Bronchial epithelial cell (primary cell): ENCODE data around the gene PSORS1C1. TPM values are rescaled to one million over a fixed set of nuclear protein-coding genes. Genes with fewer than 3 reads are reported as not detected.

Experiments
- DNase-seq: peaks from one replicate; pipeline ENCODE4 v3.0.0-alpha.2; 2010; ENCODE audit warnings: low read depth
- FAIRE-seq: peaks from 2 replicates; lab custom pipeline; 2011; peaks lifted over from hg19 to GRCh38; lab: Jason Lieb, UNC
- H3K27me3 ChIP-seq: 2 replicates; pipeline ENCODE4 v1.5.1; 2011; ENCODE audit warnings: low read length; ENCODE audit not compliant: control insufficient read depth, insufficient read depth
- H3K36me3 ChIP-seq: 2 replicates; pipeline ENCODE4 v1.5.1; 2011; ENCODE audit warnings: low read length; ENCODE audit not compliant: control insufficient read depth, insufficient read depth
- H3K4me3 ChIP-seq: 2 replicates; pipeline ENCODE4 v1.5.1; 2011; ENCODE audit warnings: mild to moderate bottlenecking, low read depth, low read length, control low read depth
- total RNA-seq: library from RNA; depleted of rRNA; stranded (reverse); fragments of >200 nt; gene quantifications from 2 replicates; pipeline ENCODE4 v1.2.1, GENCODE V29; 2014
- TF ChIP-seq, protein P1 (sequence below): IDR thresholded peaks from 2 replicates; pipeline ENCODE4 v1.5.1; 2011; ENCODE audit warnings: mild to moderate bottlenecking, moderate library complexity, low read length, control low read depth, inconsistent platforms; ENCODE audit not compliant: insufficient read depth, severe bottlenecking

Gene PSORS1C1
- total RNA-seq, 1 donor from 2014 or later, result 6.3 TPM

DNA sequence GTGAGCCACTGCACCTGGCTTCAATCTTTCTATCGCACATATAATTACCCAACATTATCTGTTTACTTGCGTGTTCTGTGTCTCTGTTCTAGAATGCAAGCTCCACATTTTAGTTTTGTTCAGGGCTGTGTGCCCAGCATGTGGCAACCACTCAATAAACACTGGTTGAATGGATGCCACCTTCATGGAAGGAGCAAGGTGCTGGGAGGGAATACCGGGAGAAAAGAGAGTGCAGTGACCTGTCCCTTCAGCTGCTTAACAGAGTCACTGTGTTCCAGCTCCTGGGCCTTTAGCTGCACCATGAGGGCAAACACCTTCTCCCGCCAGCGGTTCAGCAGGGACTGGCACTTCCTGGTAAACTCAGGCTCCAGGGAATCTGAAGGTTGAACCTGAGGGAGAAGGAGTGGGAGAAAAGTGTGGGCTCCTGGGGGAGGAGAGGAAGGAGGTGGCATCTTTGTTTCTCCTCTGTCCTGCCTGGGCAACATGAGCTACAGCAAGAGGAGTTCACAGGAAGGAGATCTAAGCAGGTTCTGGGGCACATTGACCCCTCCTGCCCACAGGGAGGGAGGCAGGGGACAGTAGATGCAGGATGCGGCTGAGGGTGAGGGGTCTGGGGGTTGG, 35.3 kb downstream of the PSORS1C1 start:
- H3K36me3 ChIP-seq, result peaks cover 6% of the 10 kb centered on the region
- TF ChIP-seq, protein P1, sequence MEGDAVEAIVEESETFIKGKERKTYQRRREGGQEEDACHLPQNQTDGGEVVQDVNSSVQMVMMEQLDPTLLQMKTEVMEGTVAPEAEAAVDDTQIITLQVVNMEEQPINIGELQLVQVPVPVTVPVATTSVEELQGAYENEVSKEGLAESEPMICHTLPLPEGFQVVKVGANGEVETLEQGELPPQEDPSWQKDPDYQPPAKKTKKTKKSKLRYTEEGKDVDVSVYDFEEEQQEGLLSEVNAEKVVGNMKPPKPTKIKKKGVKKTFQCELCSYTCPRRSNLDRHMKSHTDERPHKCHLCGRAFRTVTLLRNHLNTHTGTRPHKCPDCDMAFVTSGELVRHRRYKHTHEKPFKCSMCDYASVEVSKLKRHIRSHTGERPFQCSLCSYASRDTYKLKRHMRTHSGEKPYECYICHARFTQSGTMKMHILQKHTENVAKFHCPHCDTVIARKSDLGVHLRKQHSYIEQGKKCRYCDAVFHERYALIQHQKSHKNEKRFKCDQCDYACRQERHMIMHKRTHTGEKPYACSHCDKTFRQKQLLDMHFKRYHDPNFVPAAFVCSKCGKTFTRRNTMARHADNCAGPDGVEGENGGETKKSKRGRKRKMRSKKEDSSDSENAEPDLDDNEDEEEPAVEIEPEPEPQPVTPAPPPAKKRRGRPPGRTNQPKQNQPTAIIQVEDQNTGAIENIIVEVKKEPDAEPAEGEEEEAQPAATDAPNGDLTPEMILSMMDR, result no peak
- FAIRE-seq (no peak), DNase-seq (no peak)
- H3K4me3 ChIP-seq, result no peak overlapping the region
- H3K27me3 ChIP-seq, result no peaks in the 10 kb centered on the region

DNA sequence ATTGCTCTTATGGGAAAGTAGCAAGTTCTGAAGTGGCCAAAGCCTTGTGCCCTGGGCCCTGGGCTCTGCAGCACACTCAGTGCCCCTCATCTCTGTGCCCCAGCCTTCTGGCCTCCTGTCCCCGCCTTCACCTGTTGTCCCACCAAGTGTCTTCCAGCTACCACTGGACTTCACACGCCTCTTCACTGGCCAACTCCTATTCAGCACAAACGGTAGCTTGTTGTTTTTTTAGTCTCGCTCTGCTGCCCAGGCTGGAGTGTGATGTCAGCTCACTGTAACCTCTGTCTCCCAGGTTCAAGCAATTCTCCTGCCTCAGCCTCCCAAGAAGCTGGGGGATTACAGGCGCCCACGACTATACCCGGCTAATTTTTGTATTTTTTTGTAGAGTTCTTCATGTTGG, 38.2 kb downstream of the PSORS1C1 start:
- DNase-seq, result no peak
- H3K27me3 ChIP-seq, result no peaks in the 10 kb centered on the region
- TF ChIP-seq, protein P1, result no peak
- H3K36me3 ChIP-seq, result peaks cover 6% of the 10 kb centered on the region
- FAIRE-seq, result no peak
- H3K4me3 ChIP-seq, result no peak overlapping the region

DNA sequence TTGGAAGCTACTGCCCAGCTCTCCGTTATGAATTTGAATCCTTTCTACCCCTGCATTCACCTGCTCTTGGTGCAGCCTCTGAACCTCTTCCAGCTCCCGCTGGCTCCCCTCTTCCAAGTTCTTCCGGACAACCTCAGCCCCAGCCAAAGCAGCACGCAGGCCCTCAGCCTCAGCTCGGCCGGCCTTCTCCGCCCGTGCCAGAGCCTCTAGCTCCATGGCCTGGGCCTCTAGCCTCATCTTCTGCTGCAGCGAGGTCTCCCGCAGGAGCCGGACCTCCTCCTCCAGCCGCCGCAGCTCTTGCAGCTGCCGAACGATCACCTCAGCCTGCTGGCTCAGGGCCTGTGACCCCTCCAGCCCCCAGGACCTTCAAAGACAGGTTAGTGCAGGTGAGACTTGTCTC, 39.8 kb downstream of the PSORS1C1 start:
- TF ChIP-seq, protein P1, result no peak
- Histone ChIP-seq H3K36me3 (peaks cover 6% of the 10 kb centered on the region), H3K4me3 (no peak overlapping the region), H3K27me3 (no peaks in the 10 kb centered on the region)
- FAIRE-seq, result no peak
- no peak for DNase-seq

GRCh38 chr6:31156641-31157040, 42.0 kb downstream of the PSORS1C1 start:
- DNase-seq (no peak), FAIRE-seq (no peak)
- peaks cover 2% of the 10 kb centered on the region for H3K36me3 ChIP-seq
- TF ChIP-seq, protein P1, result no peak
- H3K27me3 ChIP-seq, result no peaks in the 10 kb centered on the region
- H3K4me3 ChIP-seq, result no peak overlapping the region

DNA sequence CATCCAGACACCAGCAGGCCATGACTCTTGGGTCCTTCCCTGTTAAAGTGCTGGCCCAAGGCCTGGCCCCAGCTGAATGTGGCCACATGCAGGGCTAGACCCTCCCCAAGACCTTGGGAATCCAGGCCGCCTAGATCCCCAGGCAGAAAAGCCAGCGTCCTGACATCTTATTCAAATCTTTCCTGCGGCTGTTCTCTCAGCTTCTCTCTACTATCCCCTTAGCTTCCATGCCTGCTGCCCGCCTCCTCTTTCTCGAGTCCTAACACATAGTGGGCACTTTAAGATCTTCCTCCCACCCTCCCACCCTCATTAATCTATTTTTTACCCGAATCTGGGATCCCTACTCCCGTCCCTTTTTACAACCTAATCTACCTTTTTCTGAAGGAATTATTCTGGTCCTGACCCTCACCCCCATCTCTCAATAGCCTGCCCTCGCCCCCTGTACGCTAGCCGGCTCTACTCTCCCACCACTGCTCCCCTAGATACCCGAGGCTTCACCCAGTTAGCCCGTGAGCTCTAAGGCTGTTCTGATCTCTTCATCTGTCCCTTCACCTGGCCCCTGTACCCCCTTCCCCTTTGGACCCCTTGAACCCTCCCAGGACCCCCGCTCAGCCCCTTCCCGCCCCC, 43.0 kb downstream of the PSORS1C1 start, which contains the start of gene CCHCR1:
Gene CCHCR1, minus strand, starts transcription at position 290 of the 627 bp plus-strand sequence. Its CDS starts 202 bp downstream, at position 88.
- DNase-seq (no peak), FAIRE-seq (no peak)
- peak within 1 kb of the TSS; percentile 75 for H3K4me3 ChIP-seq
- TF ChIP-seq, protein P1, result no peak
- H3K36me3 ChIP-seq, result peaks cover 2% of the 10 kb centered on the region
- H3K27me3 ChIP-seq, result no peaks in the 10 kb centered on the region
